ENCODE data around the gene ZNF593OS.

Gene ZNF593OS

DNA sequence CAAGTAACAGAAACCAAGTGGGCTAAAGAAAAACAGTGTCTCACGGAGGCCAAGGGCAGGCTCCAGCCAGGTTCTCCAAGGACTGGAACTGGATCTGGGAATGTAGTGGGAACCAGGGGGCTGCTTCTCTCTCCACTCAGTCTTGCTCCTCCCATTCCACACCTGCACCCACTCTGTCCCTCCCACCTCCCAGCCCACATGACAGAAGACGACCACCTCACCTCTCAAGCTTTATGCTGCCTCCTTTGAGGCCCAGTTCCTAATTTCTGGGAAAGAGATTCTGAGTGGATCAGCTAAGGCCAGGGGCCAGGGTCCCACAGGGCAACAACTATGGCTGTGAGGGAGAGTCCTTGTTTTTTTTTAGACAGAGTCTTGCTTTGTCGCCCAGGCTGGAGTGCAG, 43.6 kb upstream of the ZNF593OS start:
- TF ChIP-seq POLR2AphosphoS5 (IDR thresholded peaks at IDR 0.05; ENCODE audit: low read depth, low read length) (no peak), TAF1 (IDR thresholded peaks at IDR 0.05; ENCODE audit: borderline replicate concordance, insufficient read depth, low read length) (no peak), SIN3A (IDR thresholded peaks at IDR 0.05; ENCODE audit: borderline replicate concordance, insufficient read depth, low read length) (no peak), FOXP2 (optimal IDR thresholded peaks at IDR 0.05; ENCODE audit: borderline replicate concordance, extremely low read depth, extremely low read length, insufficient read depth) (no peak)
- TF ChIP-seq, protein P1, sequence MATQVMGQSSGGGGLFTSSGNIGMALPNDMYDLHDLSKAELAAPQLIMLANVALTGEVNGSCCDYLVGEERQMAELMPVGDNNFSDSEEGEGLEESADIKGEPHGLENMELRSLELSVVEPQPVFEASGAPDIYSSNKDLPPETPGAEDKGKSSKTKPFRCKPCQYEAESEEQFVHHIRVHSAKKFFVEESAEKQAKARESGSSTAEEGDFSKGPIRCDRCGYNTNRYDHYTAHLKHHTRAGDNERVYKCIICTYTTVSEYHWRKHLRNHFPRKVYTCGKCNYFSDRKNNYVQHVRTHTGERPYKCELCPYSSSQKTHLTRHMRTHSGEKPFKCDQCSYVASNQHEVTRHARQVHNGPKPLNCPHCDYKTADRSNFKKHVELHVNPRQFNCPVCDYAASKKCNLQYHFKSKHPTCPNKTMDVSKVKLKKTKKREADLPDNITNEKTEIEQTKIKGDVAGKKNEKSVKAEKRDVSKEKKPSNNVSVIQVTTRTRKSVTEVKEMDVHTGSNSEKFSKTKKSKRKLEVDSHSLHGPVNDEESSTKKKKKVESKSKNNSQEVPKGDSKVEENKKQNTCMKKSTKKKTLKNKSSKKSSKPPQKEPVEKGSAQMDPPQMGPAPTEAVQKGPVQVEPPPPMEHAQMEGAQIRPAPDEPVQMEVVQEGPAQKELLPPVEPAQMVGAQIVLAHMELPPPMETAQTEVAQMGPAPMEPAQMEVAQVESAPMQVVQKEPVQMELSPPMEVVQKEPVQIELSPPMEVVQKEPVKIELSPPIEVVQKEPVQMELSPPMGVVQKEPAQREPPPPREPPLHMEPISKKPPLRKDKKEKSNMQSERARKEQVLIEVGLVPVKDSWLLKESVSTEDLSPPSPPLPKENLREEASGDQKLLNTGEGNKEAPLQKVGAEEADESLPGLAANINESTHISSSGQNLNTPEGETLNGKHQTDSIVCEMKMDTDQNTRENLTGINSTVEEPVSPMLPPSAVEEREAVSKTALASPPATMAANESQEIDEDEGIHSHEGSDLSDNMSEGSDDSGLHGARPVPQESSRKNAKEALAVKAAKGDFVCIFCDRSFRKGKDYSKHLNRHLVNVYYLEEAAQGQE (IDR thresholded peaks at IDR 0.05; ENCODE audit: insufficient read depth in 1 of 2, low read depth in 2 of 2, low read length in 2 of 2), result no peak

DNA sequence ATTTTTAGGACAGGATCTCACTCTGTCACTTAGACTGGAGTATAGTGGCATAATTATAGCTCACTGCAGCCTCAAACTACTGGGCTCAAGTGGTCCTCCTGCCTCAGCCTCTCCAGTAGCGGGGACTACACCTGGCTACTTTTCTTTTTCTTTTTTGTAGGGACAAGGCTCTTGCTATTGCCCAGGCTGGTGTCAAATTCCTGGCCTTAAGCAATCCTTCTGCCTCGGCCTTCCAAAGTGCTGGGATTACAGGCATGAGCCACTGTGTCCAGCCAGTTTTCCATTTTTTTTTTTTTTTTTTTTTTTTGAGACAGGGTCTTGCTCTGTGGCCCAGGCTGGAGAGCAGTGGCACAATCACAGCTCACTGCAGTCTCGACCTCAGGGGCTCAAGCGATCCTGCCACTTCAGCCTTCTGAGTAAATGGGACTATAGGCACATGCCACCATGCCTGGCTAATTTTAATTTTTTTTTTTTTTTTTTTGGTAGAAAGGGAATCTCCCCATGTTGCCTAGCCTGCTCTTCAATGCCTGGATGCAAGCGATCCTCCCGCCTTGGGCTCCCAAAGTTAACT, 41.8 kb upstream of the ZNF593OS start:
- TF ChIP-seq SIN3A (IDR thresholded peaks at IDR 0.05; ENCODE audit: borderline replicate concordance, insufficient read depth, low read length), result no peak
- TF ChIP-seq FOXP2 (optimal IDR thresholded peaks at IDR 0.05; ENCODE audit: borderline replicate concordance, extremely low read depth, extremely low read length, insufficient read depth), result no peak
- no peak for TF ChIP-seq TAF1 (IDR thresholded peaks at IDR 0.05; ENCODE audit: borderline replicate concordance, insufficient read depth, low read length)
- no peak for TF ChIP-seq POLR2AphosphoS5 (IDR thresholded peaks at IDR 0.05; ENCODE audit: low read depth, low read length)
- TF ChIP-seq, protein P1 (IDR thresholded peaks at IDR 0.05; ENCODE audit: insufficient read depth in 1 of 2, low read depth in 2 of 2, low read length in 2 of 2), result no peak

DNA sequence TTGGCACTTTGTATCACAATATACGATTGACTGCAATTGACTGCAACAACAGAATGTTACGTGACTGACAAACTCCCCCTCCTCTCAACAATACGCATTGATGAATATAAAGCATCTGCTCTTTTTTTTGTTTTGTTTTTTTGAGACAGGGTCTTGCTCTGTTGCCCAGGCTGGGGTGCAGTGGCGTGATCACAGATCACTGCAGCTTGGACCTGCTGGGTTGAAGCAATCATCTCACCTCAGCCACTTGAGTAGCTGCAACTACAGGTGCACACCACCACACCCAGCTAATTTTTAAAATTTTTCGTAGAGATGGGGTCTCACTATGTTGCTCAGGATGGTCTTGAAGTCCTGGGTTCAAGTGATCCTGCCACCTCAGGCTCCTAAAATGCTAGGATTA, 41.1 kb upstream of the ZNF593OS start:
- TF ChIP-seq, protein P1 (IDR thresholded peaks at IDR 0.05; ENCODE audit: insufficient read depth in 1 of 2, low read depth in 2 of 2, low read length in 2 of 2), result no peak
- TF ChIP-seq POLR2AphosphoS5 (IDR thresholded peaks at IDR 0.05; ENCODE audit: low read depth, low read length) (no peak), SIN3A (IDR thresholded peaks at IDR 0.05; ENCODE audit: borderline replicate concordance, insufficient read depth, low read length) (no peak), FOXP2 (optimal IDR thresholded peaks at IDR 0.05; ENCODE audit: borderline replicate concordance, extremely low read depth, extremely low read length, insufficient read depth) (no peak), TAF1 (IDR thresholded peaks at IDR 0.05; ENCODE audit: borderline replicate concordance, insufficient read depth, low read length) (no peak)

DNA sequence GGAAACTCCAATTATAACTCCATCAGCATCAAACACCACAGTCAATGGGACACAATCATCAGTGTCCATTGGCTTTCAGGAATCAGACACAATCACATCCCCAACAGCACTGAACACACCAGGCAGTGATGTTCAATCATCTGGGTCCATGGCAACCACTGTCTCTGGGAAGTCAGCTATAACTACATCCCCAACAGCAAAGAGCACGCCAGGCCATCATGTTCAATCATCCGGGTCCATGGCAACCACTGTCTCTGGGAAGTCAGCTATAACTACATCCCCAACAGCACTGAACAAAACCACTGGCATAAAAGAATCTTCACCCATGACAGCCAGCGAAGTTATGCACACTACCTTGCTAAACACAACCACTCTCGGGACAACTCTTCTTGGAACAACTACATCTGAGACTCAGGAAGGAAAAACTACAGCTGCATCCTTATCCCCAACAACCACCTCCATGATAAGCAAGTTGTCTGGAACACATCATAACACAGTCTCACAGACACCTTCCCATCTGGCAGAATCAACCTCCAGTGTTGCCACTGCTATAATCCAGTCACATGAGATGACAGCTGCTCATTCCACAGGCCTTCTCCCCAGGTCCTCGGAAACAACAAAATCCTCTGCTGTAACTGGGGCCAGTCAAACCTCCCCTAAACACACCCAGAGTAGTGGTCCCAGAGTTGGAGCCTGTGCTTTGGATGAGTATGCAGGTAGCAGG, 38.7 kb upstream of the ZNF593OS start:
- TF ChIP-seq SIN3A (IDR thresholded peaks at IDR 0.05; ENCODE audit: borderline replicate concordance, insufficient read depth, low read length) (no peak), FOXP2 (optimal IDR thresholded peaks at IDR 0.05; ENCODE audit: borderline replicate concordance, extremely low read depth, extremely low read length, insufficient read depth) (no peak), POLR2AphosphoS5 (IDR thresholded peaks at IDR 0.05; ENCODE audit: low read depth, low read length) (no peak), TAF1 (IDR thresholded peaks at IDR 0.05; ENCODE audit: borderline replicate concordance, insufficient read depth, low read length) (no peak)
- TF ChIP-seq, protein P1 (IDR thresholded peaks at IDR 0.05; ENCODE audit: insufficient read depth in 1 of 2, low read depth in 2 of 2, low read length in 2 of 2), result no peak
